LoVo (cell line): Measurements from ENCODE around the gene KCNIP4.

Experiments
- DNase-seq: peaks from one replicate; pipeline ENCODE4 v3.0.0-alpha.2; 2016; ENCODE audit warnings: low spot score

The KCNIP4 gene

DNA sequence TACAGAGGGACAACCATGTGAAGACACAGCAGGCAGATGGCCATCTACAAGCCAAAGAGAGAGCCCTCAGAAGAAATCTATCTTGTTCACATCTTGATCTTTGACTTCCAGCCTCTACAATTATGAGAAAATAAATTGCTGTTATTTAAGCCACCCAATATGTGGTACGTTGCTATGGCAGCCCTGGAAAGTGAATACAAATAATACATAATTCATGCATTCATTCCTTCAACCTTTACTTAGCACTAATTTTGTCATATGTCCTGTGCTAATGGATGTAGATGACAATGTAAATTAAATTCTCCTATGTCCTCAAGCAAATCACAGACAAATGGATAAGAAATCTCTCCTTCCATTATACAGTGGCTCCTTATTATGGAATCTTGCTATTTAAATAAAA lies 886.7 kb downstream of the KCNIP4 start:
- DNase-seq: no peak

DNA sequence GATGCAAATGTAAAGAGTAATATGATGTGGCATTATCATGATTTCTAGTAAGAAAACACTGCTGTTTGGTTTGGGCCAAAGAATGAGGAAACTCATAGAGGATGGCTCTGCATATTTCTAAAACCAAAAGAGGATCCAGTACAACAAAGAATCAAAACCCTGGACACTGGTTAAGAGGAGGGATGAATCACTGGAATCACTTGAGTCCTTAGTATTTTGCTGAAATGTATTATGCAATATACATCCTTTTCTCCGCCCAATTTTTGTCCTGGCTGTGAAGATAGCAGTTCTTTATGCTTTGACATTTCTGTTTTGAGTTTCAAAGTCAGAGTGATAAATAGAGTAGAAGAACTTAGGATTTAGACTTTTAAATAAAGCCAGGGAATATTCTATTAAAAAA lies 902.4 kb downstream of the KCNIP4 start:
- no peak for DNase-seq

DNA sequence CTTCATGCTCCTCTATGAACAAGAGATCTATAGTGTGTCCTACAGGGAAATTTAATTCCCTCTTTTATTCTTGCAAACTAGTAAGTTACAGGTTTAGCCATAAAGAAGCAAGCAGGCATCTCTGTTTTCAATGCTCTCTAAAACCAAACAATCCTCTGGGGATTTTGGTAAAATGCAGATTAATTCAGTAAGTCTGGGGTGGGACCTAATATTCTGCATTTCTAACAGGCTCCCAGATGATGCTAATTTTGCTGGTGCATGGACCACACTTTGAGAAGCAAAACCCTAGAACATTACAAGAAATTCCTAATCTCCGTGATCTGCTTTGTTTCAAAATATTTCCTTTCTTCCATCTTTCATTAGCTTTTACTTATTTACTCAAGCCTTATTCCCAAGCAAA lies 903.5 kb downstream of the KCNIP4 start:
- DNase-seq: no peak

- DNase-seq: no peak
Measured at GRCh38 chr4:21041708-21042107, 906.9 kb downstream of the KCNIP4 start.

DNA sequence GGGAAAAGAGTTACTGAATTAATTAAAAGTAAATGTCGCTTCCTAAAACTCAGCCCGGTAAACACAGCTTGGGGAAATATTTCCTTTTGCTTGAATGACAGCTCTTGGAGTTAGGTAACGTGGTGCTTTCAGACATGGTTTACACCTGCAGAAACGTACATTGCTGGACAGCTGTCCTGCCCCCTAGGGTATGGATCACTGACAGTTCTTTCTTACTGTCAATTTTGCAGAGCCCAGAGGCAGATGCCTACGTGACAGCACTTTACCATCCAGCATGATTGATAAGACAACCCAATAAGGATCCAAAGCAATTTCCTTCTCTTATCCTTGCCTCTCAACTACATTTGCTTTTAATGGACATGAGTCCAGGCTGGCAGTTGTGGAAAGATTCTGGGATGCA lies 913.8 kb downstream of the KCNIP4 start:
- no peak for DNase-seq

- no peak for DNase-seq
Measured at GRCh38 chr4:21032089-21032645, 916.4 kb downstream of the KCNIP4 start.

DNA sequence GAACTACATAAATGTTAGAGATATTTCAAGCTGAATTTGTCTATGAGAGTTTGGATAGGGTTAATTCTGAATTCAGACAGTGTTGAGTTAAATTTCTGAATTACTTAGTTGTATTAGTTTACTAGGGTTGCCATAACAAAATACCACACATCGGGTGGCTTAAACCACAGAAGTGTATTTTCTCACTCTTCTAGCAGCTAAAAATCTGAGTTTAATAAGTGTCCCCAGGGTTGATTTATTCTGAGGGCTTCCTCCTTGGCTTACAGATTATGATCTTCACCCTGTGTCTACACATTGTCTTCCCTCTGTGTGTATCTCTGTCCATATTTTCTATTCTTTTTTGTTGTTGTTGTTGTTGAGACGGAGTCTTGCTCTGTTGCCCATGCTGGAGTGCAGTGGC lies 929.8 kb downstream of the KCNIP4 start:
- no peak for DNase-seq

DNA sequence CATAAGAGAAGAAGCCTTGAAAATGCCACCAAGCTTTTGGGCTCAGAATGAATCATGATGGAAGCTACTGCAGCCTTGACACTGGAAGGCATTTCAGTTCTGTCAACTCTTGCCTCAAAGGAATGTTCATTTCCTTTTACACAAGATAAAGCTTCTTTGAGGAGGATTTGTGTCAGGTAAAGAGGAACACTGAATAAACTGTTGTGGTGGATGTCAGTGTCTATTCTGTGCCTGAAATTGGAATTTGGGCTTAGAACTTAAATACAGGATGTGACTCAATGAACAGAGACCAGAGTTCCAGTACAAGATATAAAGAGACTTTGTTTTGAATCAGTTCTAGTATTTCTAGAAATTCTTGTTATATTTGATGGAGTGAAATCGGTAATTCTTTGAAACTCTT lies 935.1 kb downstream of the KCNIP4 start:
- DNase-seq: no peak

GRCh38 chr4:21012851-21013331 lies 935.7 kb downstream of the KCNIP4 start:
- no peak for DNase-seq

DNA sequence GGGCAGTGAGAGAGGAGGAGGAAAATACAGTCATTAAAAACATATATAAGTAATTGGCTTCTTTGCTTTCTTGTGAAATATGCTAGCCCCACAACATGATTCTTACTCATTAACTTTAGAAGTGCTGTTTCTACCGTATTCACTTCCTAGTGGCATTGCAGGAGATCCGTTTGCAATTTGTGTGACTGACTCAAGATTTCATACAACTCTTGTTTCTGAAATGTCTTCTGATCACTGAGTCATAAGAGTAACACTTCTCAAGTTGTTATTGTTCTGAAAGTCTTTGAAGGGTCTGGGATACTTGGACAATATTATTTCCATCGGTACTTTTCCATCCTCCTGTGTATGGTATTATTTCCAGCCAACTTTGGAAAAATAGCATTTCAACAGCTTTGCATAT lies 937.5 kb downstream of the KCNIP4 start:
- DNase-seq: no peak

- no peak for DNase-seq
Measured at GRCh38 chr4:21009956-21010355, 938.6 kb downstream of the KCNIP4 start.

- no peak for DNase-seq
Measured at GRCh38 chr4:21005647-21006046, 942.9 kb downstream of the KCNIP4 start.

DNA sequence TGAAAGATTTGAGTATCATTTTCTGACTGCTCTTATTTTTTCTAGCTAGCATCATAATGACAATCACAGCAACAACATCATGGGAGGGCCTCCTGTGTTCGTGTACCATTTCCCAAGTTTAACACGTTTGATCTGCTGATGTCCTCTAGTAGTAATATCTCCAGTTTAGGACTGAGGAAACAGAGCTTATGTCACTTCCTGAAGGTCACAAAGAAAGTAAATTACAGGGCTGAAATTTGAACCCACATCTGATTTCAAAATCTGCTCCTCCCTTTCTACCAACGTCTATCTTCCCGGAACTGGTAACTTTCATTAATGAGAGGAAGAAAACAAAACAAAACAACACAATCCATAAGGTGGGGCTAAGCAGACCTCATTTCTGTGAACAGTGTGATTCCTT lies 945.6 kb downstream of the KCNIP4 start:
- DNase-seq: no peak

GRCh38 chr4:21002286-21002685 lies 946.3 kb downstream of the KCNIP4 start:
- DNase-seq: no peak

- DNase-seq: no peak
Measured at GRCh38 chr4:21001490-21001889, 947.1 kb downstream of the KCNIP4 start.

DNA sequence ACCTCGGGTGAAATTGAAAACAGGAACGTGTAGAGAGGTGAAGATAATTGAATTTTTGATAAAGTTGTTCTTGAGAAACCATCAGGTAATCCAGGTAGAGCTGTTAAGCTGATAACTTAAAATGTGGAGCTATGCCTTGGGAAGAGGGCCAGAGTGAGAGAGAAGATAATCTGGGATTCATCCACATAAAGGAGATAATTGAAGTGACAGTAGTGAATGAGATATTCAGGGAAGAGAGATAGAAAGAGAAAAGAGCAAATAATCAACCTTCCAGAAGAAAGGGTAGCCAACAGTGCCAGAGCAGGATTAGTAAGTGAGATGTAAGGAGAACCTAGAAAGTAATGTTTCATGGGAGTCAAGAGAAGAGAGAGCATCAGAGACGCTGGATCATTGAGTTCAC lies 950.7 kb downstream of the KCNIP4 start:
- DNase-seq: no peak

GRCh38 chr4:20995610-20996009 lies 953.0 kb downstream of the KCNIP4 start:
- no peak for DNase-seq

GRCh38 chr4:20995015-20995414 lies 953.6 kb downstream of the KCNIP4 start:
- no peak for DNase-seq

DNA sequence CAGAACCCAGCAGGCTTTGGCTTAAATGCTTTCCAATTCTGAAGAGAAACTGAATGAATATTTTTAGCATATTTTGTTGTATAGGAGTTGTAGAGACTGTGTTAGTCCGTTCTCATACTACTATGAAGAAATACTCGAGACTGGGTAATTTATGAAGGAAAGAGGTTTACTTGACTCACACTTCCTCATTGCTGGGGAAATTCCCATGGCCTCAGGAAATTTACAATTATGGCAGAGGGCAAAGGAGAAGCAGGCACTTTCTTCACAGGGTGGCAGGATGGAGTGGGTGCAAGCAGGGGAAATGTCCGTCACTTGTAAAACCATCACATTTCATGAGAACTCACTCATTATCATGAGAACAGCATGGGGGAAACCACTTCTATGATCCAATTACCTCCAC lies 956.6 kb downstream of the KCNIP4 start:
- no peak for DNase-seq

GRCh38 chr4:20987191-20987590 lies 961.4 kb downstream of the KCNIP4 start:
- no peak for DNase-seq

DNA sequence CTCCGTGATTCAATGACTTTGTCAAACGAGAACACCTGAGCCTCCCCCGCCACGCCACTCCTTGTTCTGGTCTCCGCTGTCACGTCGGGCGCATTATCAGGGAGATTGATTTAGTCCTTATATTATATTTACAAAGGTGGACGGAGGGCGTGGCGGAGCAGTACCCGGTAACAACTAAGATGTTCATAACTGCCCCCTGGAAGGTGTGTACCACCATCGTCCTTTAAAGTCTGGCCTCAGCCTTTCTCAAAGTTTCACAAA lies 964.1 kb downstream of the KCNIP4 start:
- DNase-seq: no peak

DNA sequence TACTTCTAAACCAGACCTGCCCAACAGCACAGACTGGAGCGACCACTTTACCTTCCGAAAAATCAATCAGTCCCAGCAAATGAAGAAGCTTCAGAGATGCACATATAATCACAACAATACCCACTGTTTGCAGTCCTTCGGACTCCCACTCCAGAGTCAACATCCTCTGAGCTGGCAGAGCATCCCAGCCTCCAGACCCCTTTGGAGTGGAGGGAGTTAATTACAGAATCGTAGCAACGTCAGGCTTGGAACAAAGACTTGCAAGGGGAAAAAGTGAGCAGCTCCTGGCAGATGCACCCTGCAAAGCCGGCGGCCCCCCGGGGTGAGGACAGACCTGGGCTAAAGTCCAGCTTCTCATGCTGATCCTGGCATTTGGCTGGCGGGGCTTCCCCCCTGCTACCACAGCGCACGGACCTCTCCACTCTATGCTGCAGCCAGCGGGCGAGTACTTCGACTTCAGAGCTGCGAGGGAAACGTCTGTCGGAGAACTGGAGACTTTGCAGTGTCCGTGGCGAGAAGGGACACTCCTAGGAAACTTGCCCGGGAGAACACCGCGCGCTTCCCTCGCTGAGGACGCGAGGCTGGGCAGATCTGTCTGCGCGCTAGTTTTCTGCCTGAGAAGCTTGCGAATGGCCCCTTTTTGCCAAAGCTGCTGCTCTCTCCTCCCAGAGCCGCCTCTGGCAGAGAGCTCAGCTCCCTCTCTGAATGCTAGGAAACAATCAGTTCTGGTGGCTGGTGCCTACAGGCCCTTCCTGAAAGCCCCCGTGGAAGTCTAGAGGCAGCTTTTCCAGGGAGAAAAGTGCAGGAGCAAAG lies 964.6 kb downstream of the KCNIP4 start:
- no peak for DNase-seq

DNA sequence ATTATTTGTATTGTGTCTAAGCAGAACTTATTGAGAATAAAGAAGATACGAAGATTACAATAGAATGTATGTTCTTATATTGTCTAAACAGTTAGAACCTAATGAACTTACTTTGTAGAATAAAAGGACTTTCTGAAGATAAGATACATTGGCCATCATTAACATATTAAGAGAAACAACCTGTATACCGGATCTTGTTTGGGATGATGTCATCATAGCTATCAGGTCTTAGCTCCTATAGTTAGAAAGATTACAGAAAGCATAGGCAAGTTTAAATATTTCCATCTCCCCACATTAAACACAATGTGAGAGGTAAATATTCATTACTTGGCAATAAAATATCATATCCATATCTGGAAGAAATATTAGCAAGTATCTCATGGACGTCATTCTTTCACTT lies 966.0 kb downstream of the KCNIP4 start:
- DNase-seq: no peak

DNA sequence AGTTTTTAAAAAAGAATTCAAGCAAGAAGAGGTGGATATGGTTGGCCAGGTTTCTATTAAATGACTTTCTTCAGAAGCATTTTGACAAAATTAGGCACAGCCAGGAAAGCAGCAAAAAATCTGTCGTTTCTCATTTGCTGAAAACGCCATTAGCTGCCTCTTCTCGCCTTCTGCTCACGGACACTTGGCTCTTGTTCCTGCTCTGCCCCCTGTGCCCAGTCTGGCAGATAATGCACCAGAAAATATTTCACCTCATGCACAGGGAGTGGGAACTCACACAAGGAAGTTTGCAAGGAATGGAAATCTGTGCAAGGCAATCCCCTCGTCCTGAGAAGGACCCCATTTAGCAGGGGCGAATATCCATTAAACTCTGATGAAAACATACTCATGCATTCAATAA lies 988.3 kb downstream of the KCNIP4 start:
- no peak for DNase-seq
